MM.1S (cell line): ENCODE measurements around the gene DAND5.

ENCODE experiments used
- DNase-seq: peaks from one replicate; pipeline ENCODE4 v3.0.0-alpha.2; 2015
- H2AFZ ChIP-seq: fragments of 300-600 bp; sonication (generic); 2 replicates; pipeline ENCODE4 v1.6.0; 2016; ENCODE audit warnings: antibody characterized with exemption, low read length
- H3F3A ChIP-seq: fragments of 300-600 bp; sonication (generic); 2 replicates; pipeline ENCODE4 v1.6.1; 2016; ENCODE audit warnings: mild to moderate bottlenecking, antibody characterized with exemption, low read length, moderate library complexity, mixed read lengths; ENCODE audit not compliant: insufficient read depth
- H3K27ac ChIP-seq: fragments of 300-600 bp; sonication (generic); 2 replicates; pipeline ENCODE4 v1.5.1; 2016; ENCODE audit warnings: mild to moderate bottlenecking, low read length
- H3K27me3 ChIP-seq: fragments of 300-600 bp; sonication (generic); replicated peaks from 2 replicates; pipeline ENCODE4 v1.6.0; 2016; ENCODE audit warnings: low read length; ENCODE audit not compliant: insufficient read depth
- H3K36me3 ChIP-seq: fragments of 300-600 bp; sonication (generic); replicated peaks from 2 replicates; pipeline ENCODE4 v1.6.1; 2016; ENCODE audit warnings: mild to moderate bottlenecking, low read length, mixed read lengths; ENCODE audit not compliant: insufficient read depth
- H3K4me1 ChIP-seq: fragments of 300-600 bp; sonication (generic); 2 replicates; pipeline ENCODE4 v1.6.1; 2016; ENCODE audit warnings: low read length, mixed read lengths
- H3K4me2 ChIP-seq: fragments of 300-600 bp; sonication (generic); 2 replicates; pipeline ENCODE4 v1.6.0; 2016; ENCODE audit warnings: low read depth, low read length
- H3K4me3 ChIP-seq: fragments of 300-600 bp; sonication (generic); 2 replicates; pipeline ENCODE4 v1.5.1; 2016; ENCODE audit warnings: low read length, mixed read lengths
- H3K79me2 ChIP-seq: fragments of 300-600 bp; sonication (generic); 2 replicates; pipeline ENCODE4 v1.6.1; 2016; ENCODE audit warnings: mixed run types, low read length, mixed read lengths
- H3K9ac ChIP-seq: fragments of 300-600 bp; sonication (generic); 2 replicates; pipeline ENCODE4 v1.6.1; 2016; ENCODE audit warnings: low read length, mixed read lengths
- H3K9me2 ChIP-seq: fragments of 300-600 bp; sonication (generic); replicated peaks from 2 replicates; pipeline ENCODE4 v1.6.1; 2016; ENCODE audit warnings: mild to moderate bottlenecking, low read length, mixed read lengths; ENCODE audit not compliant: insufficient read depth
- H3K9me3 ChIP-seq: fragments of 300-600 bp; sonication (generic); replicated peaks from 2 replicates; pipeline ENCODE4 v1.6.1; 2016; ENCODE audit warnings: mild to moderate bottlenecking, low read length, mixed read lengths; ENCODE audit not compliant: insufficient read depth
- H4K20me1 ChIP-seq: fragments of 300-600 bp; sonication (generic); 2 replicates; pipeline ENCODE4 v1.6.1; 2016; ENCODE audit warnings: mild to moderate bottlenecking, low read length, moderate library complexity, mixed read lengths; ENCODE audit not compliant: insufficient read depth
- EZH2 ChIP-seq: fragments of 300-600 bp; sonication (generic); optimal IDR thresholded peaks from 2 replicates; pipeline ENCODE3; 2017; ENCODE audit warnings: low read depth, mild to moderate bottlenecking, antibody characterized with exemption, low read length, mixed read lengths
- EZH2phosphoT487 ChIP-seq: fragments of 300-600 bp; sonication (generic); IDR thresholded peaks from 2 replicates; pipeline ENCODE4 v1.6.1; 2018; ENCODE audit warnings: antibody characterized with exemption, low read length
- TF ChIP-seq, protein P1 (sequence below): fragments of 300-600 bp; sonication (generic); IDR thresholded peaks from 2 replicates; pipeline ENCODE4 v1.5.1; 2016; ENCODE audit warnings: antibody characterized with exemption, low read length, mixed read lengths

DAND5 gene

DNA sequence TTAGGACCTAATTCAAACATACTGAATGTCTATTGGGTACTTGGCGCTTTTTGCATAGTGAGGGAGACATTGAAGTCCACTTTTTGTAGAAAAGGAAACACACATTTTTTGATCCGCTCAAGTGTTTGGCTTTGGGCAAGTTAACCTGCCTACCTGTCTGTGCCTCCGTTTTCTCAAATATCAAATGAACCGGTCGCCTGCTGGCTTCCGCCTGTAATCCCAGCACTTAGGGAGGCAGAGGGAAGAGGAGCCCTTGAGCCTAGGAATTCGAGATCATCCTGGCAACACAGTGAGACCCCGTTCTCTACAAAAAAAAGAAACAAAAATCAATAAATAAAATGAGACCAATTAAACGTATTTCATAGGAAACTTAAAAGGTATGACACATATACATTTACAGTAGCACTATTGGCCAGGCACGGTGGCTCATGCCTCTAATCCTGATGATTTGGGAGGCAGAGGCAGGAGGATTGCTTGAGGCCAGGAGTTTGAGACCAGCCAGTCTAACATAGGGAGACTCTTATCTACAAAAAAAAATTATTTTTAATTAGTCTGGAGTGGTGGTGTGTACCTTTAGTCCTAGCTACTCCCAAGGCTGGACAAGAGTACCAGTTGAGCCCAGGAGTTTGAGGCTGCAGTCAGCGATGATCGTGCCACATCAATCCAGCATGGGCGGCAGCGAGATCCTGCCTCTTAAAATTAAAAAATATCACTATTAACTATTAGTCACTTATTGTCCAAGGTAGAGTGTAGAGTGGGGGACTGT is 22.5 kb upstream of the DAND5 start:
- Histone ChIP-seq H3K9me3 (no peaks in the 10 kb centered on the region), H3K9me2 (no peaks in the 10 kb centered on the region), H3K36me3 (peaks cover 20% of the 10 kb centered on the region), H3K4me3 (peak overlapping the region; percentile 86), H3K4me1 (peaks cover 16% of the 10 kb centered on the region), H2AFZ (no peak overlapping the region), H3K27ac (no peak overlapping the region), H3K27me3 (no peaks in the 10 kb centered on the region), H3K4me2 (peak overlapping the region; percentile 88), H3F3A (peaks cover 44% of the 10 kb centered on the region), H3K9ac (peak overlapping the region; percentile 83), H3K79me2 (peaks cover 63% of the 10 kb centered on the region), H4K20me1 (no peaks in the 10 kb centered on the region; the same call in 1 of the 2 replicates)
- DNase-seq = no peak
- TF ChIP-seq, protein P1, sequence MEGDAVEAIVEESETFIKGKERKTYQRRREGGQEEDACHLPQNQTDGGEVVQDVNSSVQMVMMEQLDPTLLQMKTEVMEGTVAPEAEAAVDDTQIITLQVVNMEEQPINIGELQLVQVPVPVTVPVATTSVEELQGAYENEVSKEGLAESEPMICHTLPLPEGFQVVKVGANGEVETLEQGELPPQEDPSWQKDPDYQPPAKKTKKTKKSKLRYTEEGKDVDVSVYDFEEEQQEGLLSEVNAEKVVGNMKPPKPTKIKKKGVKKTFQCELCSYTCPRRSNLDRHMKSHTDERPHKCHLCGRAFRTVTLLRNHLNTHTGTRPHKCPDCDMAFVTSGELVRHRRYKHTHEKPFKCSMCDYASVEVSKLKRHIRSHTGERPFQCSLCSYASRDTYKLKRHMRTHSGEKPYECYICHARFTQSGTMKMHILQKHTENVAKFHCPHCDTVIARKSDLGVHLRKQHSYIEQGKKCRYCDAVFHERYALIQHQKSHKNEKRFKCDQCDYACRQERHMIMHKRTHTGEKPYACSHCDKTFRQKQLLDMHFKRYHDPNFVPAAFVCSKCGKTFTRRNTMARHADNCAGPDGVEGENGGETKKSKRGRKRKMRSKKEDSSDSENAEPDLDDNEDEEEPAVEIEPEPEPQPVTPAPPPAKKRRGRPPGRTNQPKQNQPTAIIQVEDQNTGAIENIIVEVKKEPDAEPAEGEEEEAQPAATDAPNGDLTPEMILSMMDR = no peak
- no peak for TF ChIP-seq EZH2phosphoT487
- TF ChIP-seq EZH2 = no peak

- Histone ChIP-seq H3K79me2 (peaks cover 67% of the 10 kb centered on the region), H3K9me2 (no peaks in the 10 kb centered on the region), H3K4me2 (no peak overlapping the region), H3K9me3 (no peaks in the 10 kb centered on the region), H3K4me1 (peaks cover 11% of the 10 kb centered on the region), H3F3A (peaks cover 39% of the 10 kb centered on the region), H2AFZ (no peak overlapping the region), H4K20me1 (no peaks in the 10 kb centered on the region; the same call in 1 of the 2 replicates), H3K36me3 (peaks cover 22% of the 10 kb centered on the region), H3K4me3 (no peak overlapping the region), H3K27ac (no peak overlapping the region), H3K9ac (no peak overlapping the region), H3K27me3 (no peaks in the 10 kb centered on the region)
- no peak for DNase-seq
- TF ChIP-seq, protein P1 = no peak
- TF ChIP-seq EZH2 = no peak
- no peak for TF ChIP-seq EZH2phosphoT487
These were observed 21.4 kb upstream of the DAND5 start for GRCh38 chr19:12947702-12948611.

DNA sequence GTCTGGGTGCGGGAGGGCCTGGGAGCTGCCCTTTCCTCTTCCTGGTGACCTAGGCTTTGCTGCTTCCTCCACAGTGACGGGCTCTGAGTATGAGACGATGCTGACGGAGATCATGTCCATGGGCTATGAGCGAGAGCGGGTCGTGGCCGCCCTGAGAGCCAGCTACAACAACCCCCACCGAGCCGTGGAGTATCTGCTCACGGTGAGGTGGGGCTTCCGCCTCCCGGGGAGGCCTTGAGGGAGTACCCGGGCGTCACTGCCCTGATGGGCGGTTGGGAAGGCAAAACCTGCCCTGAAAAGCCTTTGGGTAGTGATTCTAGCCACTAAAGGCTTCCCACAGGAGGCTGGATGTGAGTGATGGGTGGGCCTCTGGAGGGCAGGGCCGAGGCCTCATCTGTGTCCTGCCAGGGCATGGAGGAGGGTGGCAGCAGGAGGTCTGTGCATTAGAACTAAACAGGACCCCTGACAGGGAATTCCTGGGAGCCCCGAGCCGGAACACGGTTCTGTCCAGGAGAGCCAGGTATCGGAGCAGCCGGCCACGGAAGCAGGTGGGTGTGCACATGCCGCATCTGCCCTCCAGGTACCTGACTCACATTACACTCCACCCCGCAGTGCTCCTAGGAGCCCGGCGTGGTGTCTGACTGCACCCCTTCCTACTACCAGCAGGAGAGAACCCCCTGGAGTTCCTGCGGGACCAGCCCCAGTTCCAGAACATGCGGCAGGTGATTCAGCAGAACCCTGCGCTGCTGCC is 20.6 kb upstream of the DAND5 start:
- H3K4me3 ChIP-seq = no peak overlapping the region
- no peak overlapping the region for H3K27ac ChIP-seq
- peaks cover 21% of the 10 kb centered on the region for H3K36me3 ChIP-seq
- H3K79me2 ChIP-seq = peaks cover 67% of the 10 kb centered on the region
- DNase-seq = no peak
- no peak overlapping the region for H3K9ac ChIP-seq
- H2AFZ ChIP-seq = no peak overlapping the region
- H3K4me1 ChIP-seq = peaks cover 7% of the 10 kb centered on the region
- peaks cover 40% of the 10 kb centered on the region for H3F3A ChIP-seq
- no peak overlapping the region for H3K4me2 ChIP-seq
- peaks cover 2% of the 10 kb centered on the region; the same call in 1 of the 2 replicates for H4K20me1 ChIP-seq
- no peaks in the 10 kb centered on the region for H3K9me3 ChIP-seq
- no peaks in the 10 kb centered on the region for H3K27me3 ChIP-seq
- no peaks in the 10 kb centered on the region for H3K9me2 ChIP-seq
- TF ChIP-seq, protein P1 = no peak
- TF ChIP-seq EZH2 = no peak
- no peak for TF ChIP-seq EZH2phosphoT487
